OCI-M1 (cell line): ENCODE measurements around the gene TFF1.
"Not testable (repeated sequence)": the region's sequence is repeated elsewhere in the genome, so short reads cannot be mapped to it uniquely, and the experiment has no call there.

ENCODE experiments used
- DNase-seq: peaks from one replicate; lab custom pipeline; 2025; lab: John Stamatoyannopoulos, UW

The TFF1 gene

GRCh38 chr21:42366292-42367010, at the start of gene TFF1:
TSS of gene TFF1 (minus strand) at chr21:42366535. CDS start at chr21:42366495, 40 bp downstream.
- DNase-seq, result no peak

- DNase-seq, result no peak
Observed at GRCh38 chr21:42414928-42415769, 48.8 kb upstream of the TFF1 start.

DNA sequence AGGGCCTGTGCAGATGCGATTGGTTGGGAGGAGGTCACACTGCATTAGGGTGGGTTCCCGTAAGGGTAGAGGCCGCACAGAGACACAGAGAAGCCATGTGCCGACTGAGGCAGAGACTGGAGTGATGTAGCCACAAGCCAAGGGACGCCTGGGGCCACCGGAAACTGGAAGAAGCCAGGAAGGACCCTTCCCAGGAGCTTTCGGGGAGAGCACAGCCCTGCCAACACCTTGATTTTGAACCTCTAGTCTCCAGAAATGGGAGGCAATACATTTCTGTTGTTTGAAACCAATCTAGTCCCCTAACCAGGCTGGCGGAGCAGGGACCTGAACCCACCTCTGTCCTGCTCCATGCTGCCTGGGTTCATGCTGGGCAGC, 48.2 kb upstream of the TFF1 start:
- DNase-seq, result no peak

- DNase-seq, result no peak
Observed at GRCh38 chr21:42414066-42414465, 47.7 kb upstream of the TFF1 start.

- DNase-seq, result no peak
Observed at GRCh38 chr21:42413500-42413899, 47.2 kb upstream of the TFF1 start.

DNA sequence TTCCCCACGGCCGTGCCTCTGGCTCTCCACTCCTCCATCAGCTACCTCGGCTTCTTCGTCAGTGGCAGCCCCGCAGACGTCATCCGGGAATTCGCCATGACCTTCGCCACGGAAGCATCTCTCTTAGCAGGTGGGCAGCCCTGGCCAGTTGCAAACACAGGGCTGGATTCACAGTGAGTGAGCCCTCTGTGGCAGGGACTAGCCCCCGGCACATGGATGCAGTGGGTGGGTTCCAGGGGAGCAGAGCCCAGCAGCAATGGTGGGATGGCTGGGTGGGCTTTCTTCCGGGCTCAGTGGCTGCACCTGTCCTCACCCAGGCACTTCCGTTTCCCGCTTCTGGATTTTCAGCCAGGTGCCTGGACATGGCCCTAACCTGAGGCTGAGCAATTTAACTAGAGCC, 46.8 kb upstream of the TFF1 start:
- no peak for DNase-seq

GRCh38 chr21:42412636-42412933, 46.2 kb upstream of the TFF1 start:
- DNase-seq, result no peak

- no peak for DNase-seq
Observed at GRCh38 chr21:42411891-42412635, 45.7 kb upstream of the TFF1 start.

- DNase-seq, result no peak
Observed at GRCh38 chr21:42411197-42411869, 45.0 kb upstream of the TFF1 start.

GRCh38 chr21:42409366-42409765, 43.0 kb upstream of the TFF1 start:
- DNase-seq, result no peak

DNA sequence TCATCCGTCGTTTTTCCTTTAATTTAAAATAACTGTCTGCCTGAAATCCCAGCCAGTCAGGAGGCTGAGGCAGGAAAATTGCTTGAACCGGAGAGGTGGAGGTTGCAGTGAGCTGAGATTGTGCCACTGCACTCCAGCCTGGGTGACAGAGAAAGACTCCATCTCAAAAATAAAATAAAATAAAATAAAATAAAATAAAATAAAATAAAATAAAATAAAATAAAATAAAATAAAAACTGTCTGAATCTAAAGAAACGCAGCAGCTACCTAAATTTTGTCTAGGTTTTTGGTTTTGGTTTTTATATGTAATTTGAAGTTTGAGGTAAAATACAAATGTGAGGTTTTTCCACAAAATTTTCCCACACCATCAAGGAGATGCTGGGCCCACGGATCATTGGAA, 42.4 kb upstream of the TFF1 start:
- DNase-seq, result not testable (repeated sequence)

GRCh38 chr21:42407476-42407875, 41.1 kb upstream of the TFF1 start:
- no peak for DNase-seq

GRCh38 chr21:42406866-42407265, 40.5 kb upstream of the TFF1 start:
- DNase-seq, result no peak

- peak; percentile 47 for DNase-seq
Observed at GRCh38 chr21:42406201-42406621, 39.9 kb upstream of the TFF1 start.

- no peak for DNase-seq
Observed at GRCh38 chr21:42405064-42406013, 39.0 kb upstream of the TFF1 start.

DNA sequence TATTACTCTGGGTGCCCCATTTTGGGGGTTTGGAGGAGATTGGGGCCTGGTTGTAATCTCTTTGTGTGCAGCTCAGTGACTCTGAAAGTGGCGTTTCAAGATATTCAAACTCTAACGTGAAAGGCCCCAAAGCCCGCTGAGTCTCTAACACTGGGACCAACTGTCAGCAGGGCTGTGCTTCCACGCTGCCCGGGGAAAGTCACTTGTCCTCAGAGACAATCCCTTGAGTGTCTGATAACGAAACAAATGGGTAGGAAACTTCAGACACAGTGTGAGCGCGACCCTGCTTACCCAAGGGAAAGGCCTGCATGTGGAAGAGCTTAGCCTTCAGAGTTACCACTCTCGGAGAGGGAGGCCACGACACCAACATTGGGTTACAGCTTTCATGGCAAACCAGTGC, 38.2 kb upstream of the TFF1 start:
- DNase-seq, result peak; percentile 83

- DNase-seq, result peak; percentile 98
Observed at GRCh38 chr21:42403611-42404231, 37.4 kb upstream of the TFF1 start, which contains the start of gene UBASH3A. TSS of gene UBASH3A (plus strand) at chr21:42403902. CDS start at chr21:42403946, 44 bp downstream.

GRCh38 chr21:42401820-42402251, 35.5 kb upstream of the TFF1 start:
- DNase-seq, result peak; percentile 83

GRCh38 chr21:42401154-42401553, 34.8 kb upstream of the TFF1 start:
- no peak for DNase-seq

DNA sequence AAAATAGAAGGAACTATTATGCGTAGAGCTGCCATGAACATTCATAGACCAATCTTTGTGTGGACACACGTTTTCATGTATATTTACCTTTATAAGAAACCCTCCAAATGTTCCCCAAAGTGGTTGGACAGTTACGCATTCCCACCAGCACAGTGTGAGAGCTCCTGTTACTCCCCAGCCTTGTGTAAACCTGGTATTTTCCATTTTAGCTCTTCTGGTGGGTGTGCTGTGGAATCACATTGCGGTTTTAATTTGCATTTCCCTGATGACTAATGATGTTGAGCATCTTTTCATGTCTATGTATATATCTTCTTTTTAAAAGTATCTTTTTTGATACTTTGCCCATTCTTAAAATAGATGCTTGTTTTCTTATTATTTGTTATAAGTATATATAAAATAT, 34.2 kb upstream of the TFF1 start:
- DNase-seq, result no peak
